SK-N-MC (cell line): ENCODE results near the gene TP53TG3B.
"Not testable (repeated sequence)": the region's sequence is repeated elsewhere in the genome, so short reads cannot be mapped to it uniquely, and the experiment has no call there.

Experiments used
- DNase-seq: peaks from one replicate; pipeline ENCODE4 v3.0.0-alpha.2; 2011; ENCODE audit warnings: low read depth, low spot score
- H3K27ac ChIP-seq: fragments of 200-600 bp; sonication (generic); 2 replicates; pipeline ENCODE4 v1.5.1; 2016; ENCODE audit warnings: mixed run types
- H3K36me3 ChIP-seq: fragments of 200-600 bp; sonication (generic); 2 replicates; pipeline ENCODE4 v1.6.1; 2017; ENCODE audit warnings: antibody characterized with exemption, low read length, mixed read lengths; ENCODE audit not compliant: insufficient read depth
- H3K4me3 ChIP-seq: fragments of 200-600 bp; sonication (generic); 2 replicates; pipeline ENCODE4 v1.5.1; 2016
- H3K9ac ChIP-seq: fragments of 200-600 bp; sonication (generic); 2 replicates; pipeline ENCODE4 v1.8.0; 2017; ENCODE audit warnings: mixed run types, mixed read lengths; ENCODE audit not compliant: insufficient read length
- H3K9me3 ChIP-seq: fragments of 200-600 bp; sonication (generic); 2 replicates; pipeline ENCODE4 v1.6.1; 2017; ENCODE audit warnings: low read depth, mild to moderate bottlenecking, antibody characterized with exemption, low read length, moderate library complexity, mixed read lengths

TP53TG3B gene, protein sequence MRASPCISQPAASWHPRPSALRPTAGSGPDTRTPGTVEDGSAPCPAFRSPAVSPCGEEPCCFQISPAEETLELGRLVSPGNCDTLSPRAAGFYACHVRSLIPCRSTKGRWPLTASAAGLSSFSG

GRCh38 chr16:33360541-33360940 is at the start of gene TP53TG3B:
Gene TP53TG3B, plus strand, starts transcription at chr16:33360841. Its CDS starts 68 bp downstream, at chr16:33360909.
- H3K27ac ChIP-seq, DNase-seq, H3K36me3 ChIP-seq, H3K9ac ChIP-seq, H3K4me3 ChIP-seq, H3K9me3 ChIP-seq: not testable (repeated sequence)

DNA sequence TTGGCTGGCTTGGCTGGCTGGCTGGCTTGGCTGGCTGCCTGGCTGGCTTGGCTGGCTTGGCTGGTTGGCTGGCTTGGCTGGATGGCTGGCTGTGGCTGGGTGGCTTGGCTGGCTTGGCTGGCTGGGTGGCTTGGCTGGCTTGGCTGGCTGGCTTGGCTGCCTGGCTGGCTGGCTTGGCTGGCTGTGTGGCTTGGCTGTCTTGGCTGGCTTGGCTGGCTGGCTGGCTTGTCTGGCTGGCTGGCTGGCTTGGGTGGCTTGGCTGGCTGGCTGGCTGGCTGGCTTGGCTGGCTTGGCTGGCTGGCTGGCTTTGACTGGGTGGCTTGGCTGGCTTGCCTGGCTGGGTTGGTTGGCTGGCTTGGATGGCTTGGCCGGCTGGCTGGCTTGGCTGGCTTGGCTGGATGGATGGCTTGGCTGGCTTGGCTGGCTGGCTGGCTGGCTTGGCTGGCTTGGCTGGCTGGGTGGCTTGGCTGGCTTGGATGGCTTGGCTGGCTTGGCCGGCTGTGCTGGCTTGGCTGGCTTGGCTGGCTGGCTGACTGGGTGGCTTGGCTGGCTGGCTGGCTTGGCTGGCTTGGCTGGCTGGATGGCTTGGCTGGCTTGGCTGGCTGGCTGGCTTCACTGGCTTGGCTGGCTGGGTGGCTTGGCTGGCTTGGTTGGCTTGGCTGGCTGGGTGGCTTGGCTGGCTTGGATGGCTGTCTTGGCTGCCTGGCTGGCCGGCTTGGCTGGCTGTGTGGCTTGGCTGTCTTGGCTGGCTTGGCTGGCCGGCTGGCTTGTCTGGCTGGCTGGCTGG is 24.2 kb upstream of the TP53TG3B start:
- DNase-seq, H3K9ac ChIP-seq: not testable (repeated sequence)

GRCh38 chr16:33337627-33338542 is 22.8 kb upstream of the TP53TG3B start:
- not testable (repeated sequence) for H3K9me3 ChIP-seq, H3K36me3 ChIP-seq, DNase-seq, H3K4me3 ChIP-seq, H3K9ac ChIP-seq, H3K27ac ChIP-seq

More for the DNA sequence above, 24.2 kb upstream of the TP53TG3B start:
- H3K36me3 ChIP-seq, H3K4me3 ChIP-seq, H3K9me3 ChIP-seq, H3K27ac ChIP-seq: not testable (repeated sequence)

DNA sequence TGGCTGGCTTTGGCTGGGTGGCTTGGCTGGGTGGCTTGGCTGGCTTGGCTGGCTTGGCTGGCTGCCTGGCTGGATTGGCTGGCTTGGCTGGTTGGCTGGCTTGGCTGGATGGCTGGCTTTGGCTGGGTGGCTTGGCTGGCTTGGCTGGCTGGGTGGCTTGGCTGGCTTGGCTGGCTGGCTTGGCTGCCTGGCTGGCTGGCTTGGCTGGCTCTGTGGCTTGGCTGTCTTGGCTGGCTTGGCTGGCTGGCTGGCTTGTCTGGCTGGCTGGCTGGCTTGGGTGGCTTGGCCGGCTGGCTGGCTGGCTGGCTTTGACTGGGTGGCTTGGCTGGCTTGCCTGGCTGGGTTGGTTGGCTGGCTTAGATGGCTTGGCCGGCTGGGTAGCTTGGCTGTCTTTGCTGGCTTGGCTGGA is 22.1 kb upstream of the TP53TG3B start:
- DNase-seq, H3K9ac ChIP-seq, H3K27ac ChIP-seq, H3K4me3 ChIP-seq, H3K36me3 ChIP-seq, H3K9me3 ChIP-seq: not testable (repeated sequence)

DNA sequence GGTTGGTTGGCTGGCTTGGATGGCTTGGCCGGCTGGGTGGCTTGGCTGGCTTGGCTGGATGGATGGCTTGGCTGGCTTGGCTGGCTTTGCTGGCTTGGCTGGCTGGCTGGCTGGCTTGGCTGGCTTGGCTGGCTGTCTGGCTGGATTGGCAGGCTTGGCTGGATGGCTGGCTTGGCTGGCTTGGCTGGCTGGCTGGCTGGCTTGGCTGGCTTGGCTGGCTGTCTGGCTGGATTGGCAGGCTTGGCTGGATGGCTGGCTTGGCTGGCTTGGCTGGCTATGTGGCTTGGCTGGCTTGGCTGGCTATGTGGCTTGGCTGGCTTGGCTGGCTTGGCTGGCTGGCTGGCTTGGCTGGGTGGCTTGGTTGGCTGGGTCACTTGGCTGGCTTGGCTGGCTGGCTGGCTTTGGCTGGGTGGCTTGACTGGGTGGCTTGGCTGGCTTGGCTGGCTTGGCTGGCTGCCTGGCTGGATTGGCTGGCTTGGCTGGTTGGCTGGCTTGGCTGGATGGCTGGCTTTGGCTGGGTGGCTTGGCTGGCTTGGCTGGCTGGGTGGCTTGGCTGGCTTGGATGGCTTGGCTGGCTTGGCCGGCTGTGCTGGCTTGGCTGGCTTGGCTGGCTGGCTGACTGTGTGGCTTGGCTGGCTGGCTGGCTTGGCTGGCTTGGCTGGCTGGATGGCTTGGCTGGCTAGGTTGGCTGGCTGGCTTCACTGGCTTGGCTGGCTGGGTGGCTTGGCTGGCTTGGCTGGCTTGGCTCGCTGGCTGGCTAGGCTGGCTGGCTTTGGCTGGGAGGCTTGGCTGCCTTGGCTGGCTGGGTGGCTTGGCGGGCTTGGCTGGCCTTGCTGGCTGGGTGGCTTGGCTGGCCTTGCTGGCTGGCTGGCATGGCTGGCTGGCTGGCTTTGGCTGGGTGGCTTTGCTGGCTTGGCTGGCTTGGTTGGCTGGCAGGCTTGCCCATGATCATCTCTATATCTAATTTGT is 21.3 kb upstream of the TP53TG3B start:
- H3K9me3 ChIP-seq, H3K9ac ChIP-seq, DNase-seq, H3K36me3 ChIP-seq, H3K27ac ChIP-seq, H3K4me3 ChIP-seq: not testable (repeated sequence)
